ENCODE data around the gene EXOC4.

EXOC4 gene

GRCh38 chr7:133812877-133813276, 560.0 kb downstream of the EXOC4 start:
- POLR2A ChIA-PET = no interaction called here
- Histone ChIP-seq H3K9me3 (ENCODE audit: control insufficient read depth, insufficient read depth, low read depth, low read length) (no peaks in the 10 kb centered on the region), H3K4me1 (ENCODE audit: control insufficient read depth, insufficient read depth, low read length) (peaks cover 2% of the 10 kb centered on the region; the same call in 1 of the 2 replicates), H3K4me3 (ENCODE audit: low read depth, low read length) (no peak overlapping the region), H3K36me3 (ENCODE audit: control insufficient read depth in 2 of 2, insufficient read depth in 1 of 2, low read length in 2 of 2) (no peaks in the 10 kb centered on the region), H3K27ac (ENCODE audit: extremely low read depth, low read depth, low read length) (no peak overlapping the region)
- no peak for TF ChIP-seq ZNF571 (tag by site-specific recombination; IDR thresholded peaks at IDR 0.05)
- TF ChIP-seq ZNF280D (tag by site-specific recombination; IDR thresholded peaks at IDR 0.05) = no peak
- no peak for TF ChIP-seq ZNF670 (tag by site-specific recombination; IDR thresholded peaks at IDR 0.05; ENCODE audit: low read depth)
- no peak for TF ChIP-seq ZNF302 (tag by site-specific recombination; IDR thresholded peaks at IDR 0.05; ENCODE audit: low read depth)
- no peak for TF ChIP-seq ZNF521 (tag by site-specific recombination; IDR thresholded peaks at IDR 0.05)
- TF ChIP-seq ZNF580 (tag by site-specific recombination; IDR thresholded peaks at IDR 0.05) = no peak
- no peak for TF ChIP-seq ZNF837 (tag by site-specific recombination; IDR thresholded peaks at IDR 0.05)
- CTCF ChIA-PET = interaction anchor here (0.7 kb wide), 1 partner anchor 210 kb away, joined by 4 read pairs; no protein-coding TSS in a partner anchor

GRCh38 chr7:133815611-133816210, 562.8 kb downstream of the EXOC4 start:
- no peaks in the 10 kb centered on the region for H3K36me3 ChIP-seq (ENCODE audit: control insufficient read depth in 2 of 2, insufficient read depth in 1 of 2, low read length in 2 of 2)
- H3K9me3 ChIP-seq (ENCODE audit: control insufficient read depth, insufficient read depth, low read depth, low read length) = no peaks in the 10 kb centered on the region
- H3K4me3 ChIP-seq (ENCODE audit: low read depth, low read length) = no peak overlapping the region
- no peaks in the 10 kb centered on the region for H3K4me1 ChIP-seq (ENCODE audit: control insufficient read depth, insufficient read depth, low read length)
- H3K27ac ChIP-seq (ENCODE audit: extremely low read depth, low read depth, low read length) = no peak overlapping the region
- TF ChIP-seq ZNF280D (tag by site-specific recombination; IDR thresholded peaks at IDR 0.05) (no peak), RBAK (tag by site-specific recombination; IDR thresholded peaks at IDR 0.05) (no peak), ZNF426 (tag by site-specific recombination; IDR thresholded peaks at IDR 0.05) (no peak), WT1 (tag by site-specific recombination; IDR thresholded peaks at IDR 0.05) (no peak), ZFP41 (tag by site-specific recombination; IDR thresholded peaks at IDR 0.05; ENCODE audit: borderline replicate concordance) (no peak), PRDM10 (tag by site-specific recombination; IDR thresholded peaks at IDR 0.05) (no peak), ZNF211 (tag by site-specific recombination; IDR thresholded peaks at IDR 0.05; ENCODE audit: low read depth) (no peak), HOXD13 (CRISPR knock-in tag; IDR thresholded peaks at IDR 0.05; ENCODE audit: borderline replicate concordance) (no peak), ZNF157 (tag by site-specific recombination; IDR thresholded peaks at IDR 0.05) (no peak), ZNF629 (tag by site-specific recombination; IDR thresholded peaks at IDR 0.05) (no peak), BCL11A (tag by site-specific recombination; IDR thresholded peaks at IDR 0.05; ENCODE audit: low read depth) (no peak), IKZF3 (tag by site-specific recombination; IDR thresholded peaks at IDR 0.05) (no peak), ZBTB7A (tag by site-specific recombination; IDR thresholded peaks at IDR 0.05; ENCODE audit: low read depth) (no peak), ZNF433 (tag by site-specific recombination; IDR thresholded peaks at IDR 0.05; ENCODE audit: low read depth) (no peak), ZNF560 (tag by site-specific recombination; IDR thresholded peaks at IDR 0.05; ENCODE audit: borderline replicate concordance) (no peak), ZNF76 (tag by site-specific recombination; IDR thresholded peaks at IDR 0.05; ENCODE audit: borderline replicate concordance, low read depth) (no peak), ZNF514 (tag by site-specific recombination; IDR thresholded peaks at IDR 0.05) (no peak), ZNF580 (tag by site-specific recombination; IDR thresholded peaks at IDR 0.05) (no peak), HOXC10 (CRISPR knock-in tag; IDR thresholded peaks at IDR 0.05) (no peak)
- ChIA-PET POLR2A (interaction anchor here (0.9 kb wide), 1 partner anchor 8 kb away, joined by 3 read pairs; no protein-coding TSS in a partner anchor), CTCF (no interaction called here)
